ENCODE data around the gene GRK3. TPM values are rescaled to one million over a fixed set of nuclear protein-coding genes. Genes with fewer than 3 reads are reported as not detected.

GRK3 gene
- total and polyA plus RNA-seq, 10 of the 15 experiments (the other 5 are each of a cell fraction or from before 2014, with no cell fraction given), result 3.1 to 35.1 (median 14.7) TPM

DNA sequence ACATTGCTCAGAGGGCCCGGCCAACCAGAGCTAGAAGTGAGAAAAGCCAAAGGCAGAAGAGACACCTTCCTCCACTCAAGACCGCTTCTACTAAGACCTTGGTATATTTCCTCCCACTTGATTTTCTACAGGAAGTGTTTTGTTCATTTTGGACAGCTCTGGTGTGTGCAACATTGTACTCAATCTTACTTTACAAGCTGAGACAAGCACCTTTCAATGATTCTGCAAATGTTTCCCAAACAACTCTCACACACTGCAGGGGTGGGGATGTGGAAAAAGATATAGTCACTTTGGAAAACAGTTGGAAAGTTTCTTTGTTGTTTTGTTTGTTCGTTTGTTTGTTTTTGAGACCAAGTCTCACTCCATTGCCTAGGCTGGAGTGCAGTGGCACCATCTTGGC is 193.2 kb downstream of the GRK3 start:
- Histone ChIP-seq H3K27me3 (replicated peaks in 1 of 2; ENCODE audit: control insufficient read depth in 2 of 2, insufficient read depth in 2 of 2, low read length in 1 of 2) (no peaks in the 10 kb centered on the region), H3K79me2 (ENCODE audit: control insufficient read depth, insufficient read depth, low read length) (no peaks in the 10 kb centered on the region), H3K27ac (ENCODE audit: control insufficient read depth, insufficient read depth) (no peak overlapping the region), H3K36me3 (ENCODE audit: control insufficient read depth in 2 of 2, insufficient read depth in 2 of 2, low read length in 1 of 2) (no peaks in the 10 kb centered on the region), H3K4me2 (ENCODE audit: control insufficient read depth, insufficient read depth) (no peak overlapping the region), H2AFZ (ENCODE audit: control insufficient read depth, low read depth, low read length) (no peak overlapping the region), H4K20me1 (ENCODE audit: control insufficient read depth, insufficient read depth) (no peaks in the 10 kb centered on the region), H3K4me1 (ENCODE audit: control insufficient read depth, insufficient read depth, low read length) (no peaks in the 10 kb centered on the region), H3K9me3 (replicated peaks; ENCODE audit: control insufficient read depth, insufficient read depth, low read length) (no peaks in the 10 kb centered on the region), H3K9ac (ENCODE audit: control insufficient read depth, insufficient read depth, low read length) (no peak overlapping the region), H3K4me3 (no peak overlapping the region)
- BruUV-seq (replicated peaks), result no TSS peak
- DNase-seq (ENCODE audit: low read depth, low spot score) (no peak), ATAC-seq (no peak), FAIRE-seq (no peak)
- ChIA-PET POLR2A (no interaction called here), RAD21 (ENCODE audit: unreplicated experiment) (interaction anchor here (1.0 kb wide), 1 partner anchor 15 kb away, joined by 3 read pairs; no protein-coding TSS in a partner anchor), CTCF (interaction anchor here (1.1 kb wide), 1 partner anchor 15 kb away, joined by 4 read pairs; no protein-coding TSS in a partner anchor), SMC1A (ENCODE audit: uncharacterized antibody, unreplicated experiment) (interaction anchor here (1.3 to 1.7 kb wide), 2 partner anchors 15 to 33 kb away, joined by 3 to 6 read pairs; no protein-coding TSS in a partner anchor)
- WGBS (ENCODE audit: insufficient coverage, insufficient replicate concordance, low lambda C conversion rate, missing lambda C conversion rate), result 7% methylated on average over 3 of the region's 3 CpGs
- TF ChIP-seq PAX5 (IDR thresholded peaks at IDR 0.05; ENCODE audit: borderline replicate concordance, low read depth, low read length) (no peak), HSF1 (IDR thresholded peaks at IDR 0.05; ENCODE audit: low read depth, low read length) (no peak), STAT1 (conservative IDR thresholded peaks at IDR 0.05) (no peak), PML (IDR thresholded peaks at IDR 0.05; ENCODE audit: low read length) (no peak), BCL11A (IDR thresholded peaks at IDR 0.05; ENCODE audit: low read depth, low read length) (no peak), RAD21 (IDR thresholded peaks at IDR 0.05; ENCODE audit: insufficient read depth, low read depth, low read length) (no peak), ZBED1 (IDR thresholded peaks at IDR 0.05; ENCODE audit: borderline replicate concordance) (no peak), IRF4 (IDR thresholded peaks at IDR 0.05; ENCODE audit: low read depth, low read length) (no peak), ETV6 (conservative IDR thresholded peaks at IDR 0.05 in 1 of 2, IDR thresholded peaks at IDR 0.05 in 1 of 2; ENCODE audit: borderline replicate concordance in 1 of 2, low read depth in 1 of 2) (no peak), EP300 (IDR thresholded peaks at IDR 0.05; ENCODE audit: borderline replicate concordance in 1 of 2, control insufficient read depth in 1 of 2, low read depth in 2 of 2, low read length in 2 of 2) (no peak), SREBF1 (IDR thresholded peaks at IDR 0.05; ENCODE audit: low read length) (no peak), SIX5 (IDR thresholded peaks at IDR 0.05; ENCODE audit: low read depth, low read length, severe bottlenecking) (no peak), NR2F1 (conservative IDR thresholded peaks at IDR 0.05) (no peak), SUPT20H (IDR thresholded peaks at IDR 0.05; ENCODE audit: borderline replicate concordance, control insufficient read depth, low read depth, low read length) (no peak)
- TF ChIP-seq, protein P1, sequence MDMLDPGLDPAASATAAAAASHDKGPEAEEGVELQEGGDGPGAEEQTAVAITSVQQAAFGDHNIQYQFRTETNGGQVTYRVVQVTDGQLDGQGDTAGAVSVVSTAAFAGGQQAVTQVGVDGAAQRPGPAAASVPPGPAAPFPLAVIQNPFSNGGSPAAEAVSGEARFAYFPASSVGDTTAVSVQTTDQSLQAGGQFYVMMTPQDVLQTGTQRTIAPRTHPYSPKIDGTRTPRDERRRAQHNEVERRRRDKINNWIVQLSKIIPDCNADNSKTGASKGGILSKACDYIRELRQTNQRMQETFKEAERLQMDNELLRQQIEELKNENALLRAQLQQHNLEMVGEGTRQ (IDR thresholded peaks at IDR 0.05; ENCODE audit: borderline replicate concordance, low read depth, low read length), result no peak
- intact Hi-C loops (cut with micrococcal nuclease; ENCODE audit: unreplicated experiment), result no loop called here
- in situ Hi-C loops (cut with MboI), result no loop called here

Data from GM12878 (cell line).